Measurements from ENCODE around the gene SHE.

GRCh38 chr1:154485106-154485505 lies 17.1 kb downstream of the SHE start:
- TF ChIP-seq POLR2A (IDR thresholded peaks at IDR 0.05), result no peak
- TF ChIP-seq CTCF (IDR thresholded peaks at IDR 0.05), result no peak
